ENCODE measurements around the gene BOD1L1.

Gene BOD1L1

DNA sequence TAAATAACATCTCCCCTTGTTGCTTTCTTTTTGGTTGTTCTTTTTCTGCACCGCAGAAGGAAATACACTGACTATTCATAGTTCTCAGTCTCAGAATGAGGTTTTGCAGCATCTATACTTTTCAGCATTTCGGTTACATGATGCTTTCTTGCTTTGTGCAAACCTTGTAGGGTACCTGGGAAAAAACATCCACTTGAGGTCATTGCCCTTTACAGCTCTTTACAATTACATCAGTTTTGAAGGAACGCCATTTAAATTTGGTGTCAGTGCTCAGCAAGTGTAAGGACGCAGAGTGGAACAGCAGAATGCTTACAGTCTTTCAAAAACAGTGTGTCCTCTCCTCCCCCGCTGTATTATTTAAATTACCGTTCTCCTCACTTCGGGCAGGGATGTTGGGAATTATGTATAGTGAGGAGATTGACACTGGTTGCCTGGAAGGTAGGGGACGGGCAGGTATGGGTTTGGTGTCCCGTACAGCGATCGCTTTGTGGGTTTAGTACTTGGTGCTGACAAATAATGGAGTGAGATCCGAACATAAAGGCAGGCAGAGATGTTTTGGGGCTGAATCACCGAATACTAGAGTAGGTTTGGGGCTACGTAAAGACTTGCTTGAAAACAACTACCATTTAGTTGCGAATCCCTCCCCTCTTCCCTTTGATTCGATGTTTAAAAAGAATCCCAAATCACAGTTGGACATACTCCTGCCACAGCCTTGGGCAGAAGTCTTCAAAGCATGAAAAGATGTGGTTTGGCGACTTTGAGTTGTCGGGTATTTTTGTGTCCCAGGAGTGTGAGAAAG is 81.2 kb downstream of the BOD1L1 start:
- no peak overlapping the region for H3K27ac ChIP-seq
- TF ChIP-seq, protein P1, sequence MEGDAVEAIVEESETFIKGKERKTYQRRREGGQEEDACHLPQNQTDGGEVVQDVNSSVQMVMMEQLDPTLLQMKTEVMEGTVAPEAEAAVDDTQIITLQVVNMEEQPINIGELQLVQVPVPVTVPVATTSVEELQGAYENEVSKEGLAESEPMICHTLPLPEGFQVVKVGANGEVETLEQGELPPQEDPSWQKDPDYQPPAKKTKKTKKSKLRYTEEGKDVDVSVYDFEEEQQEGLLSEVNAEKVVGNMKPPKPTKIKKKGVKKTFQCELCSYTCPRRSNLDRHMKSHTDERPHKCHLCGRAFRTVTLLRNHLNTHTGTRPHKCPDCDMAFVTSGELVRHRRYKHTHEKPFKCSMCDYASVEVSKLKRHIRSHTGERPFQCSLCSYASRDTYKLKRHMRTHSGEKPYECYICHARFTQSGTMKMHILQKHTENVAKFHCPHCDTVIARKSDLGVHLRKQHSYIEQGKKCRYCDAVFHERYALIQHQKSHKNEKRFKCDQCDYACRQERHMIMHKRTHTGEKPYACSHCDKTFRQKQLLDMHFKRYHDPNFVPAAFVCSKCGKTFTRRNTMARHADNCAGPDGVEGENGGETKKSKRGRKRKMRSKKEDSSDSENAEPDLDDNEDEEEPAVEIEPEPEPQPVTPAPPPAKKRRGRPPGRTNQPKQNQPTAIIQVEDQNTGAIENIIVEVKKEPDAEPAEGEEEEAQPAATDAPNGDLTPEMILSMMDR (conservative IDR thresholded peaks at IDR 0.05), result no peak

DNA sequence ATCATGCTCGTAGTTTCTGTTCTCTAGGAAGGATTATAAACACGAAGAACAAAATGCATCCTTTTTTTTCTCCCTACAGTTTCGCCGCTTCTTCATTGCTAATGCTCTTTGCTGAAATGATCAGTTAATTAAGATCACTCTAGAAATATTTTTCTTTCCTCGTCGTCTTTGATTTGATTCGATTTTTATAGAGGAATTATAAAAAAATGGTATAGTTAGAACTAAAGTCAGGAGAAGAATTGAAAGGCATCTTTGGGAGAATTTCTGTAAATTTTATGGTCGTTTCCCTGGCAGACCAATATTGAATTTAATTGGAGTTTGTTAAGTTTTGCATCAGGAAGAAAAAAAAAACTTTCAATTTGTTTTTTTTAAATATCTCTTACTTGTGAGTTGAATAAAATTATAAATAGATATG is 82.1 kb downstream of the BOD1L1 start:
- no peak overlapping the region for H3K27ac ChIP-seq
- TF ChIP-seq, protein P1 (conservative IDR thresholded peaks at IDR 0.05), result no peak

- TF ChIP-seq, protein P1 (conservative IDR thresholded peaks at IDR 0.05), result no peak
- H3K27ac ChIP-seq, result no peak overlapping the region; the same call in 1 of the 2 replicates
Measured at GRCh38 chr4:13544606-13545393, 82.7 kb downstream of the BOD1L1 start.

GRCh38 chr4:13543839-13544605 is 83.5 kb downstream of the BOD1L1 start, which contains the start of gene NKX3-2:
NKX3-2 (minus strand) TSS chr4:13544508; CDS start chr4:13544414, 94 bp downstream.
- TF ChIP-seq, protein P1 (conservative IDR thresholded peaks at IDR 0.05), result no peak
- no peak within 1 kb of the TSS; the same call in 1 of the 2 replicates for H3K27ac ChIP-seq

DNA sequence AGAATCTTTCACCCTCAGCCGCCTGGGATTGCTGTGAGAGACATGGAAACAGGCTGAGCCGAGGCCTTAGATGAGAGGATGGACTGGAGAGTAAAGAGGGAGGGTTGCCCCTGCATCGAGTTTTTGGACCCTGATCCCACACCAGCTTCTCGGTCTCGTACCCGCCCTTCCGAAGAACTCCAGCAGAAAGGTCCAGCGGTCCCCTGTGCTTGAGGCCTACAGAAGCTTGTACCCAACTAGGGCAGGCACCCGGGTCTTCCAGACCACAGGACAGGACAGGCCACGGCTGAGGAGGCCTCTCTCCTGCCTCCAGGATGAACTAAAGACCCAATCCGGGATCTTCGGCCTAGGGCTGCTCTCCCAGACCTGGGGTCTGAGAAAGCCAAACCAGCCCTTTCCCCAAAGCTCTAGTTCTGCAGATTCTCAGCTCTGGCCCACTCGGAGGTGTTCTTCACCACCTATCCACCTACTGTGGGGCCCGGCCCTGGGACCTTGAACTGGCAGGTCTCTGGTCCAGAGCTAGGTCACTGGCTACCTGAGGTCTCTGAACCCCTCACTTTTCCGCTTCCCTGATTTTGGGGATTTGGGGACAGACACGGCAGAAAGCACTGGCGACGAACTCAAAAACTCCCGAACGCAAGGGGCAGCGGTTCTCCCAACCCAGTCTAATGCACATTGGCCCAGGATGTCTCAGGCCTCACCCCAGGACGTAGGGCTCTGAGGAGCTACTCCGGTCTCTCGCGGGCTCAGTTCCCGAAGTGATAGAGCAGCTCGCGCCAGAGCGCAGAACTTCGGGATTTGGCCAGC is 84.3 kb downstream of the BOD1L1 start:
- TF ChIP-seq, protein P1 (conservative IDR thresholded peaks at IDR 0.05), result no peak
- H3K27ac ChIP-seq, result no peak overlapping the region

- TF ChIP-seq, protein P1 (conservative IDR thresholded peaks at IDR 0.05), result no peak
- no peak overlapping the region for H3K27ac ChIP-seq
Measured at GRCh38 chr4:13542577-13543031, 84.9 kb downstream of the BOD1L1 start.

Measured in VCaP (cell line).